Activated CD4-positive, alpha-beta T cell treated with anti-CD3 and anti-CD28 coated beads, Interleukin-2, amount 10 ng/mL, durations not matched to agents 7 days and 5 days (primary cell): ENCODE measurements around the gene RAPGEF1. TPM values are rescaled to one million over a fixed set of nuclear protein-coding genes. Genes with fewer than 3 reads are reported as not detected.

Experiments
- CTCF ChIA-PET: fragments of 350-600 bp; sonication (Branson Sonifier 250); formaldehyde crosslinking; loops from one replicate; lab custom pipeline; 2021; ENCODE audit warnings: antibody characterized with exemption; lab: Charles Lee
- POLR2A ChIA-PET: fragments of 350-600 bp; sonication (Branson Sonifier 250); formaldehyde crosslinking; loops from one replicate; lab custom pipeline; 2021; ENCODE audit warnings: antibody characterized with exemption; lab: Charles Lee
- DNase-seq: peaks from one replicate; pipeline ENCODE4 v3.0.0-alpha.2; 2020
- H3K27ac Mint-ChIP-seq: one replicate; pipeline ENCODE4 v1.8.0; 2021; ENCODE audit warnings: mild to moderate bottlenecking, moderate library complexity, mixed read lengths
- H3K27me3 Mint-ChIP-seq: one replicate; pipeline ENCODE4 v1.8.0; 2021; ENCODE audit warnings: mixed read lengths
- H3K36me3 Mint-ChIP-seq: one replicate; pipeline ENCODE4 v1.8.0; 2021; ENCODE audit warnings: low read depth, mixed read lengths
- H3K4me1 Mint-ChIP-seq: one replicate; pipeline ENCODE4 v1.8.0; 2021; ENCODE audit warnings: mixed read lengths
- H3K4me3 Mint-ChIP-seq: one replicate; pipeline ENCODE4 v1.8.0; 2021; ENCODE audit warnings: mild to moderate bottlenecking, moderate library complexity, mixed read lengths
- H3K9me3 Mint-ChIP-seq: one replicate; pipeline ENCODE4 v1.8.0; 2021; ENCODE audit warnings: mixed read lengths
- total RNA-seq, 2 experiments: library from RNA; stranded (reverse); gene quantifications; one replicate each; pipeline ENCODE4 v1.2.3, GENCODE V29; 2021

The RAPGEF1 gene, protein sequence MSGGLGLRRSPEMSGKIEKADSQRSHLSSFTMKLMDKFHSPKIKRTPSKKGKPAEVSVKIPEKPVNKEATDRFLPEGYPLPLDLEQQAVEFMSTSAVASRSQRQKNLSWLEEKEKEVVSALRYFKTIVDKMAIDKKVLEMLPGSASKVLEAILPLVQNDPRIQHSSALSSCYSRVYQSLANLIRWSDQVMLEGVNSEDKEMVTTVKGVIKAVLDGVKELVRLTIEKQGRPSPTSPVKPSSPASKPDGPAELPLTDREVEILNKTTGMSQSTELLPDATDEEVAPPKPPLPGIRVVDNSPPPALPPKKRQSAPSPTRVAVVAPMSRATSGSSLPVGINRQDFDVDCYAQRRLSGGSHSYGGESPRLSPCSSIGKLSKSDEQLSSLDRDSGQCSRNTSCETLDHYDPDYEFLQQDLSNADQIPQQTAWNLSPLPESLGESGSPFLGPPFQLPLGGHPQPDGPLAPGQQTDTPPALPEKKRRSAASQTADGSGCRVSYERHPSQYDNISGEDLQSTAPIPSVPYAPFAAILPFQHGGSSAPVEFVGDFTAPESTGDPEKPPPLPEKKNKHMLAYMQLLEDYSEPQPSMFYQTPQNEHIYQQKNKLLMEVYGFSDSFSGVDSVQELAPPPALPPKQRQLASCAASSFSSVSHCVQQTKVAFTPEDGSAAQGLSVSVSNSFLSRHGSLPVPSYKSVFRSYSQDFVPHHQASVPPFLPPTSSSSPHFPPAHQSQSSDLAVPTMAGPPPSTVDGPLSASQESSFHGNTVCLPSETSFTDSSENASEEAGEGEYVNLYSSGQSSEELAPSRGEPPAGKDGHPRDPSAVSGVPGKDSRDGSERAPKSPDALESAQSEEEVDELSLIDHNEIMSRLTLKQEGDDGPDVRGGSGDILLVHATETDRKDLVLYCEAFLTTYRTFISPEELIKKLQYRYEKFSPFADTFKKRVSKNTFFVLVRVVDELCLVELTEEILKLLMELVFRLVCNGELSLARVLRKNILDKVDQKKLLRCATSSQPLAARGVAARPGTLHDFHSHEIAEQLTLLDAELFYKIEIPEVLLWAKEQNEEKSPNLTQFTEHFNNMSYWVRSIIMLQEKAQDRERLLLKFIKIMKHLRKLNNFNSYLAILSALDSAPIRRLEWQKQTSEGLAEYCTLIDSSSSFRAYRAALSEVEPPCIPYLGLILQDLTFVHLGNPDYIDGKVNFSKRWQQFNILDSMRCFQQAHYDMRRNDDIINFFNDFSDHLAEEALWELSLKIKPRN (N-terminal part only)
- total RNA-seq = 100 to 1,000 TPM; 128 to 129 TPM

DNA sequence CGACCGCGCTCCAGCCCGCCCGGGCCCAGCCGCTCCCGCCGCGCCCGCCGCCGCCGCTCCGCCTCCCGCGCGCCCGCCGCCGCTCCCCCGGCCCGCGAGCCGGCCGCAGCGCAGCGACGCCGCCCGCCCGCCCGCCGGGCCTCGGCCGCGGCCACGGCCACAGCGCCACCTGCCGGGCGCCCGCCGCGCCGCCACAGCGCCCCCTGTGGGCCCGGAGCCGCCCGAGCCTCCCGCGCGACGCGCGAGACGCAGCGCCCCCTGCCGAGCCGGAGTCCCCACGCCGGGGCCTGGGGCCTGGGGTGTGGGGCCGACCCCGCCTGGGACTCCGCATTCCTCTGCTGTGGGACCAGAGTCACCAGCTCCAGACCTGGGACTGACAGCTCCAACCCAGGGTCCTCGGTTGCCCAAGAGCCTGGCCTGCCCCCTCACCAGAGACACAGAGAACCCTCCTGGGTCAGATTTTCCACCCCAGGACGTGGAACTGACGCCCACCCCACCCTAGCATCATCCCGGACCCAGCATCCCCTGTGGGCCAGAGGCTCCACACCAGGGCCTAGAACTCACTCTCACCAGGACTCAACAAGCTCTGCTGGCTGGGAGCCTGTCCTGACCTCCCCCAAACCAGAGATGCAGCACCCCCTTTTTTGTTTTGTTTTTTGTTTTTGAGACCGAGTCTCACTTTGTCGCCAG, at the start of gene RAPGEF1:
Gene RAPGEF1 (minus strand): TSS at position 118 of the 690 bp plus-strand sequence. CDS start 246 bp downstream, outside the sequence.
- POLR2A ChIA-PET = interaction anchor here (1.2 kb wide), 1 partner anchor 63 kb away, joined by 3 read pairs; no protein-coding TSS in a partner anchor
- Mint-ChIP-seq H3K9me3 (no peaks in the 10 kb centered on the region), H3K36me3 (peaks cover 26% of the 10 kb centered on the region), H3K27me3 (no peaks in the 10 kb centered on the region), H3K27ac (peak within 1 kb of the TSS; percentile 87), H3K4me1 (peaks cover 61% of the 10 kb centered on the region), H3K4me3 (peak within 1 kb of the TSS; percentile 84)
- DNase-seq = peak; percentile 80
- CTCF ChIA-PET = interaction anchor here (0.6 to 7.2 kb wide), 54 partner anchors 9 to 391 kb away, joined by 3 to 62 read pairs (median 5); partner anchors contain the start of gene POMT1

DNA sequence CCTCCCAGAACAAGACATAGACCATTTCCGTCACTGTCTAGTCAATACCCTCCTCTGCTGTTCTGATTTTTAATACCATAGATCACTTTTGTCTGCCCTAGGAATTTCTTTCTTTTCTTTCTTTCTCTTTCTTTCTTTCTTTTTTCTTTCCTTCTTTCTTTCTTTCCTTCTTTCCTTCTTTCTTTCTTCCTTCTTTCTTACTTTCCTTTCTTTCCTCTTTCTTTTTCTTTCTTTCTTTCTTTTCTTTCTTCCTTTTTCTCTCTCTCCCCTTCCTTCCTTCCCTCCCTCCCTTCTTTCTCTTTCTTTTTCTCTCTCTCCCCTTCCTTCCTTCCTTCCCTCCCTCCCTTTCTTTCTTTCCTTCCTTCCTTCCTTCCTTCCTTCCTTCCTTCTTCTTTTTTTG, 49.0 kb upstream of the RAPGEF1 start:
- Mint-ChIP-seq H3K27ac (no peak overlapping the region), H3K4me3 (no peak overlapping the region)
- CTCF ChIA-PET = no interaction called here

DNA sequence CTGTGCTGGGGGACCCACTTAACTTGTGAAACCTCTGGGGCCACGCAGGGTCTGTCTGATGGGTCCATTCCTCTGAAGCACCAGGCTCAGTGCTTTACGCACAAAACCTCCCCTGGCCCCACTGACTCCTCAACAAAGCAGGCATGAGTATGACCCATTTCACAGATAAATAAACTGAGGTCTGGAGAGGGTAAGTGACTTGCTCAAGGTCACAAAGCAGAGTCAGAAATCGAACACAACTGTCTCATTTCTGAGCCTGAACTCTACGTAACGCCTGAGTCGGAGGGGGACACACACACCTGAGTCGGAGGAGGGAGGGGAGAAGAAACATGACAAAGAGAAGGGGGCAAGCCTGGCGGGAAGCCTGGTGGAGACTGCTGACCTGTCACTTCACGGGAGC, 48.0 kb upstream of the RAPGEF1 start:
- H3K4me1 Mint-ChIP-seq = no peaks in the 10 kb centered on the region
- H3K9me3 Mint-ChIP-seq = no peaks in the 10 kb centered on the region
- CTCF ChIA-PET = no interaction called here
- no peak overlapping the region for H3K27ac Mint-ChIP-seq
- DNase-seq = no peak
- POLR2A ChIA-PET = no interaction called here
- H3K4me3 Mint-ChIP-seq = no peak overlapping the region
- H3K27me3 Mint-ChIP-seq = peaks cover 20% of the 10 kb centered on the region
- H3K36me3 Mint-ChIP-seq = no peaks in the 10 kb centered on the region

More for the DNA sequence above, 49.0 kb upstream of the RAPGEF1 start:
- H3K9me3 Mint-ChIP-seq = no peaks in the 10 kb centered on the region
- H3K36me3 Mint-ChIP-seq = no peaks in the 10 kb centered on the region
- no peaks in the 10 kb centered on the region for H3K4me1 Mint-ChIP-seq
- no peak for DNase-seq
- POLR2A ChIA-PET = no interaction called here
- peaks cover 14% of the 10 kb centered on the region for H3K27me3 Mint-ChIP-seq

GRCh38 chr9:131784748-131785501, 45.0 kb upstream of the RAPGEF1 start:
- Mint-ChIP-seq H3K36me3 (no peaks in the 10 kb centered on the region), H3K4me3 (no peak overlapping the region), H3K9me3 (no peaks in the 10 kb centered on the region), H3K27ac (no peak overlapping the region), H3K27me3 (peaks cover 28% of the 10 kb centered on the region), H3K4me1 (no peaks in the 10 kb centered on the region)
- ChIA-PET CTCF (interaction anchor here (0.8 to 1.2 kb wide), 3 partner anchors 9 to 19 kb away, joined by 3 to 4 read pairs (median 3); no protein-coding TSS in a partner anchor), POLR2A (no interaction called here)
- DNase-seq = no peak

DNA sequence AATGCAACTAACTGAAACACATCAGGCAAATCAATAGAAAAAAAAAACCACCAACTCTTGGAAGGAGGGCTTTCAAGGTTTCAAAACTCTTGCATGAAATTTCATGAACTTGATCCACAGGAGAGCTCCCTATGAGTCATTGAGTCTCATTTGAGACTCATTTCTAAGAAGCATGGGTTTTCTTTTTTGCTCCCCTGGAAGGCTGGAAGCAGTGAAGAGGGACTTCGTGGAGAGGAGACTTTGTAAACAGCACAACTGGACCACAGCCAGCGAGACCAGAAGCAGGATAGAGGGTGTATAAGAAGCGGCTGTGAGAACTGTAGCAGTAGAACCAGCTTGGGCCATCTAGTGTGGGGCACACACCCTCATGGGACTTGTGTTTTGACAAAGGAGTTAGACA, 41.2 kb upstream of the RAPGEF1 start:
- H3K27ac Mint-ChIP-seq = no peak overlapping the region
- no peak overlapping the region for H3K4me3 Mint-ChIP-seq
- DNase-seq = no peak
- POLR2A ChIA-PET = no interaction called here
- CTCF ChIA-PET = interaction anchor here (0.6 kb wide), 1 partner anchor 73 kb away, joined by 3 read pairs; no protein-coding TSS in a partner anchor
- no peaks in the 10 kb centered on the region for H3K9me3 Mint-ChIP-seq
- H3K27me3 Mint-ChIP-seq = peaks cover 25% of the 10 kb centered on the region
- no peaks in the 10 kb centered on the region for H3K36me3 Mint-ChIP-seq
- no peaks in the 10 kb centered on the region for H3K4me1 Mint-ChIP-seq

- CTCF ChIA-PET = no interaction called here
- POLR2A ChIA-PET = no interaction called here
Measured at GRCh38 chr9:131776473-131776872, 36.6 kb upstream of the RAPGEF1 start.

GRCh38 chr9:131776036-131776435, 36.2 kb upstream of the RAPGEF1 start:
- H3K27ac Mint-ChIP-seq = no peak overlapping the region
- peaks cover 11% of the 10 kb centered on the region for H3K27me3 Mint-ChIP-seq
- no peaks in the 10 kb centered on the region for H3K4me1 Mint-ChIP-seq
- no peak for DNase-seq
- no peaks in the 10 kb centered on the region for H3K36me3 Mint-ChIP-seq
- H3K9me3 Mint-ChIP-seq = no peaks in the 10 kb centered on the region
- ChIA-PET POLR2A (no interaction called here), CTCF (no interaction called here)
- H3K4me3 Mint-ChIP-seq = no peak overlapping the region

More at GRCh38 chr9:131776473-131776872, 36.6 kb upstream of the RAPGEF1 start:
- Mint-ChIP-seq H3K27ac (no peak overlapping the region), H3K4me3 (no peak overlapping the region), H3K27me3 (peaks cover 15% of the 10 kb centered on the region), H3K9me3 (no peaks in the 10 kb centered on the region), H3K4me1 (no peaks in the 10 kb centered on the region), H3K36me3 (no peaks in the 10 kb centered on the region)
- peak; percentile 53 for DNase-seq

DNA sequence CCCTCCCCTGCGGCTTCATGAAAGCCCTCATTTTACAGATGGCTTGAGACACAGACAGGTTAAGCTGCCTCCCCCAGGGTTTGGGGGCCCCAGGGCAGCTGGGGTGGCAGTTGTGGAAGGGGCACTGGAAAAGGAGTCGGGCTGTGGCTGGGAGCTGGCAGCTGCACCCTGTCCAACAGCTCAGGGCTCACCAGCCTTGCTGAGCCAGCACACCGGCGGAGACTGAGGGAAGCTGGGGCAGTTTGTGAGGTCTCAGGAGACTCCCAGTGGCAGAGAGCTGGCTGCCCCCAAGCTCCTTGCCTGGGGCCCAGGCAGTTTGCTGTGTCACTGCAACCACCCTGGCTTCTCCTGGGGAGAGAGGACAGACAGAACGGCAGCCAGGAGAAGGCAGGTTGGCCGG, 34.8 kb upstream of the RAPGEF1 start:
- DNase-seq = no peak
- H3K4me3 Mint-ChIP-seq = no peak overlapping the region
- no peak overlapping the region for H3K27ac Mint-ChIP-seq
- H3K4me1 Mint-ChIP-seq = no peaks in the 10 kb centered on the region
- ChIA-PET POLR2A (no interaction called here), CTCF (interaction anchor here (1.0 to 1.3 kb wide), 2 partner anchors 9 to 12 kb away, joined by 3 to 4 read pairs; no protein-coding TSS in a partner anchor)
- H3K27me3 Mint-ChIP-seq = peaks cover 11% of the 10 kb centered on the region
- no peaks in the 10 kb centered on the region for H3K36me3 Mint-ChIP-seq
- H3K9me3 Mint-ChIP-seq = no peaks in the 10 kb centered on the region

DNA sequence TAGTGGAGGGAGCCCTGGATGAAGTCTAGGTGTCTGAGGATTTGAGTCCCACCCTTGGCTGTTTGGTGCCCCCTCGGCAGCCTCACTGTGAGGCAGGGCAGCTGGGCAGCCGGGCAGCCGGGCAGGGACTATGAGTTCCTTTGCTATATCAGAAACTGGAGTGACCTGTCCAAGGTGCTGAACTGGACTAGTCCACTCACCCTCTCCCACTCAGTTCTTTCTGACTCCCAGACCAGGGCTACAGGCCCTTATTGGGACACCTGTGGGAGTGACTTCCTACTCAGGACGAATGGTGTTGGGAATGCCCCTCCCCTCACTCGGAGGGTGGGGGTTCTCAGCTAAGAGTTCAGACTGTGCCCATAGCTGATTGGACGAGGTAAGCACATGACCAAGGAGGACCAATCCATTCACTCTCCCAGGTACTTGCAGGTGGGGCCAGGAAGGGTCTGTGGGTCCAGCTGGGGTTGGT, 34.1 kb upstream of the RAPGEF1 start:
- H3K4me3 Mint-ChIP-seq = no peak overlapping the region
- no peaks in the 10 kb centered on the region for H3K36me3 Mint-ChIP-seq
- CTCF ChIA-PET = interaction anchor here (1.3 kb wide), 1 partner anchor 11 kb away, joined by 3 read pairs; no protein-coding TSS in a partner anchor
- peaks cover 8% of the 10 kb centered on the region for H3K27me3 Mint-ChIP-seq
- H3K9me3 Mint-ChIP-seq = no peaks in the 10 kb centered on the region
- H3K4me1 Mint-ChIP-seq = no peaks in the 10 kb centered on the region
- H3K27ac Mint-ChIP-seq = no peak overlapping the region
- DNase-seq = peak; percentile 56
- POLR2A ChIA-PET = no interaction called here

GRCh38 chr9:131772940-131773339, 33.1 kb upstream of the RAPGEF1 start:
- Mint-ChIP-seq H3K27me3 (peaks cover 5% of the 10 kb centered on the region), H3K4me3 (no peak overlapping the region), H3K4me1 (no peaks in the 10 kb centered on the region), H3K36me3 (no peaks in the 10 kb centered on the region), H3K9me3 (no peaks in the 10 kb centered on the region), H3K27ac (no peak overlapping the region)
- ChIA-PET POLR2A (no interaction called here), CTCF (interaction anchor here (0.7 kb wide), 1 partner anchor 41 kb away, joined by 3 read pairs; no protein-coding TSS in a partner anchor)
- DNase-seq = no peak

- Mint-ChIP-seq H3K27me3 (peaks cover 4% of the 10 kb centered on the region), H3K9me3 (no peaks in the 10 kb centered on the region), H3K4me1 (no peaks in the 10 kb centered on the region), H3K27ac (no peak overlapping the region), H3K36me3 (no peaks in the 10 kb centered on the region), H3K4me3 (no peak overlapping the region)
- CTCF ChIA-PET = interaction anchor here (0.7 kb wide), 1 partner anchor 230 kb away, joined by 3 read pairs; no protein-coding TSS in a partner anchor
- DNase-seq = no peak
- POLR2A ChIA-PET = no interaction called here
Measured at GRCh38 chr9:131771646-131772045, 31.8 kb upstream of the RAPGEF1 start.
